ENCODE measurements around the gene CENPO.
A peak's percentile ranks its signal among the peaks of the same experiment; 100 is the strongest.
"Not testable (repeated sequence)": the region's sequence is repeated elsewhere in the genome, so short reads cannot be mapped to it uniquely, and the experiment has no call there.

CENPO gene

GRCh38 chr2:24824071-24824588, 30.9 kb downstream of the CENPO start:
- no peak for DNase-seq (ENCODE audit: low read depth in 2 of 2)

- DNase-seq (ENCODE audit: low read depth in 2 of 2): peak; percentile 18 to 35
Measured at GRCh38 chr2:24824966-24825882, 32.0 kb downstream of the CENPO start.

- no peak for DNase-seq (ENCODE audit: low read depth in 2 of 2)
Measured at GRCh38 chr2:24825883-24826772, 32.9 kb downstream of the CENPO start.

GRCh38 chr2:24826773-24827145, 33.5 kb downstream of the CENPO start:
- DNase-seq (ENCODE audit: low read depth in 2 of 2): no peak

- peak; percentile 51 to 56 for DNase-seq (ENCODE audit: low read depth in 2 of 2)
Measured at GRCh38 chr2:24827321-24828237, 34.4 kb downstream of the CENPO start.

- no peak for DNase-seq (ENCODE audit: low read depth in 2 of 2)
Measured at GRCh38 chr2:24828238-24828996, 35.2 kb downstream of the CENPO start.

- no peak for DNase-seq (ENCODE audit: low read depth in 2 of 2)
Measured at GRCh38 chr2:24830351-24830750, 37.1 kb downstream of the CENPO start.

- DNase-seq (ENCODE audit: low read depth in 2 of 2): no peak
Measured at GRCh38 chr2:24830786-24831185, 37.6 kb downstream of the CENPO start.

- DNase-seq (ENCODE audit: low read depth in 2 of 2): no peak
Measured at GRCh38 chr2:24831221-24832072, 38.2 kb downstream of the CENPO start.

GRCh38 chr2:24832073-24832461, 38.8 kb downstream of the CENPO start:
- no peak for DNase-seq (ENCODE audit: low read depth in 2 of 2)

GRCh38 chr2:24832521-24832920, 39.3 kb downstream of the CENPO start:
- DNase-seq (ENCODE audit: low read depth in 2 of 2): no peak

- no peak for DNase-seq (ENCODE audit: low read depth in 2 of 2)
Measured at GRCh38 chr2:24832931-24833701, 39.9 kb downstream of the CENPO start.

GRCh38 chr2:24833821-24834732, 40.9 kb downstream of the CENPO start:
- no peak for DNase-seq (ENCODE audit: low read depth in 2 of 2)

GRCh38 chr2:24834733-24835395, 41.6 kb downstream of the CENPO start:
- DNase-seq (ENCODE audit: low read depth in 2 of 2): no peak

- not testable (repeated sequence) for DNase-seq (ENCODE audit: low read depth in 2 of 2)
Measured at GRCh38 chr2:24835411-24835810, 42.2 kb downstream of the CENPO start.

GRCh38 chr2:24836206-24836605, 43.0 kb downstream of the CENPO start:
- no peak for DNase-seq (ENCODE audit: low read depth in 2 of 2)

- DNase-seq (ENCODE audit: low read depth in 2 of 2): no peak
Measured at GRCh38 chr2:24836706-24837105, 43.5 kb downstream of the CENPO start.
